BE2C (cell line): ENCODE data around the gene ZFYVE21.
A peak's percentile ranks its signal among the peaks of the same experiment; 100 is the strongest.

Experiments used
- DNase-seq: peaks from one replicate; pipeline ENCODE4 v3.0.0-alpha.2; 2020
- H3K27me3 ChIP-seq: fragments of 250-450 bp; sonication (Bioruptor Pico); 2 replicates; pipeline ENCODE4 v1.5.1; 2020; ENCODE audit warnings: mild to moderate bottlenecking
- H3K36me3 ChIP-seq: fragments of 250-450 bp; sonication (Bioruptor Pico); 2 replicates; pipeline ENCODE4 v1.5.1; 2020; ENCODE audit warnings: mild to moderate bottlenecking
- H3K4me1 ChIP-seq: fragments of 250-450 bp; sonication (Bioruptor Pico); 2 replicates; pipeline ENCODE4 v1.5.1; 2020
- H3K4me3 ChIP-seq: 2 replicates; pipeline ENCODE4 v1.5.1; 2011; ENCODE audit warnings: low read depth, low read length
- H3K9me3 ChIP-seq: fragments of 250-450 bp; sonication (Bioruptor Pico); 2 replicates; pipeline ENCODE4 v1.5.1; 2020
- CTCF ChIP-seq: IDR thresholded peaks from 2 replicates; pipeline ENCODE4 v1.5.1; 2012; ENCODE audit warnings: mild to moderate bottlenecking, low read depth, low read length

Gene ZFYVE21

DNA sequence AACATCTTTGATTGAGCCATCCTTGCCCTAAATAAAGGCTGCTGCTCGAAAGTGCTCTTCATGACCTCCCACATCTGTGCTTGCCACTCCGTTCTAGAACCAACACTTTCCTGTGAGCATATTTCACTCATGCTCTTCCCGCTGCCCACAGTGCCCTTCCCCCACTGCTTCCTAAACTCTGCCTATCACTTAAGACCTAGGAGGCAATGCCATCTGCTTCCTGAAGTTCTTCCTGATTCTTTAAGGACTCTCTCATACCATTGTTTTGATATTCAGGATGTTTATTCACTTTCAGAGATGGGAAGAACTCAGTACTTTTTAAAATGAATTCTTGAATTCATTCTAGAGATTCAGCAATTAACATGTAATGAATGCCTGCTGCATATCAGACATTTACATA, 49.9 kb downstream of the ZFYVE21 start:
- no peaks in the 10 kb centered on the region for H3K27me3 ChIP-seq
- H3K4me3 ChIP-seq, result no peak overlapping the region
- no peak for TF ChIP-seq CTCF
- peaks cover 36% of the 10 kb centered on the region for H3K36me3 ChIP-seq
- H3K4me1 ChIP-seq, result peaks cover 4% of the 10 kb centered on the region; the same call in 1 of the 2 replicates
- DNase-seq, result no peak
- H3K9me3 ChIP-seq, result no peaks in the 10 kb centered on the region

GRCh38 chr14:103767336-103767894, 51.8 kb downstream of the ZFYVE21 start:
- Histone ChIP-seq H3K4me1 (no peaks in the 10 kb centered on the region), H3K4me3 (no peak overlapping the region), H3K27me3 (no peaks in the 10 kb centered on the region), H3K9me3 (no peaks in the 10 kb centered on the region), H3K36me3 (peaks cover 42% of the 10 kb centered on the region)
- no peak for DNase-seq
- TF ChIP-seq CTCF, result no peak

- no peaks in the 10 kb centered on the region for H3K27me3 ChIP-seq
- no peaks in the 10 kb centered on the region for H3K9me3 ChIP-seq
- no peak overlapping the region for H3K4me3 ChIP-seq
- H3K4me1 ChIP-seq, result no peaks in the 10 kb centered on the region
- no peak for DNase-seq
- H3K36me3 ChIP-seq, result peaks cover 39% of the 10 kb centered on the region
- TF ChIP-seq CTCF, result no peak
Observed at GRCh38 chr14:103770500-103770899, 54.9 kb downstream of the ZFYVE21 start.

- peaks cover 41% of the 10 kb centered on the region for H3K36me3 ChIP-seq
- no peak for DNase-seq
- H3K4me3 ChIP-seq, result no peak overlapping the region
- no peaks in the 10 kb centered on the region for H3K4me1 ChIP-seq
- no peaks in the 10 kb centered on the region for H3K27me3 ChIP-seq
- TF ChIP-seq CTCF, result peak; percentile 30; the same call in 1 of the 2 replicates
- H3K9me3 ChIP-seq, result no peaks in the 10 kb centered on the region
Observed at GRCh38 chr14:103770902-103771301, 55.3 kb downstream of the ZFYVE21 start.

DNA sequence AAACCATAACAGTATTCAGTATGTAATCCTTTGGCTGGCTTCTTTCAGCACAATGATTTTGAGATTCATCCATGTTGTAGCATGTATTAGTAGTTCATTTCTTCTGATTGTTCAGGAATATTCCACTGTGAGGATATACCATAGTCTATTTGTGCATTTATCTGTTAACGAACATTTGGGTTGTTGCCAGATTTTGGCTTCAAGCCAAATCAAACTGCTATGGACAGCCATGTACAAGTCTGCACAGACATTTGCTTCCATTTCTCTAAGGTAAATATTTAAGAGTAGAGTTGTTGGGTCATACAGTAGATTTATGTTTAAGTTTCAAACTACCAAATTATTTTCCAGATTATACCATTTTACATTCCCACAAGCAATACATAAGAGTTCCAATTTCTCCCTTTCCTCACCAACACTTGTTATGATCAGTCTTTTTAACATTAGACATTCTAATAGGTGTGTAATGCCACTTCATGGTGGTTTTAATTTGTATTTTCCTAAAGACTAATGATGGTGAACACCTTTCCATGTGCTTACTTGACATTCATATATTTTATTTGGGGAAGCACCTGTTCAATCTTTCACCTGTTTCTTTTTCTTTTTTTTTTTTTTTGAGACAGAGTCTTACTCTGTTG, 56.6 kb downstream of the ZFYVE21 start:
- Histone ChIP-seq H3K4me1 (no peaks in the 10 kb centered on the region), H3K9me3 (no peaks in the 10 kb centered on the region), H3K27me3 (no peaks in the 10 kb centered on the region), H3K4me3 (no peak overlapping the region), H3K36me3 (peaks cover 41% of the 10 kb centered on the region)
- no peak for TF ChIP-seq CTCF
- no peak for DNase-seq

DNA sequence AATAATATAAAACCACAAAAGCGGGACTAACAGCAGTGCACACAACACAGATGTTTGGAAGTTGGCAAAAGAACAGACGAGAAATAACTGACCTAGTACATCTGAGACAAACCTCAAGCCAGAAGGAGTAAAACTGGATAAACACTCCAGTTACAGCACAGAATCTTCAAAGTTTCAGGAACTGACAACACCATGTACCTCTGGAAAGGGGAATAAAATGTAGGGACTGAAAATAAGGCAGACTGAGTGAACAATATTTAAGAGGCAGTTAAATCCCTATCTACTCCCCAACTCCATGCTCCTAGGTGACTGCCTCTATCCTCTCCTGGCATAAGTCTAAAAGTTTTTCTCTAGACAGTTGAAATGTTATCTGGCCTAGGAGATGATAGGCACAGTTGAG, 57.9 kb downstream of the ZFYVE21 start:
- peaks cover 48% of the 10 kb centered on the region for H3K36me3 ChIP-seq
- TF ChIP-seq CTCF, result no peak
- DNase-seq, result no peak
- no peak overlapping the region for H3K4me3 ChIP-seq
- H3K27me3 ChIP-seq, result no peaks in the 10 kb centered on the region
- no peaks in the 10 kb centered on the region; the same call in 1 of the 2 replicates for H3K9me3 ChIP-seq
- no peaks in the 10 kb centered on the region for H3K4me1 ChIP-seq
